SIG-M5 treated with dmso at 0.1 percent for 504 hours (cell line): ENCODE data around the gene TGIF1.
"Not testable (repeated sequence)": the region's sequence is repeated elsewhere in the genome, so short reads cannot be mapped to it uniquely, and the experiment has no call there.

Experiments
- DNase-seq: peaks from one replicate; lab custom pipeline; 2025; ENCODE audit not compliant: unreplicated experiment; lab: John Stamatoyannopoulos, UW

Gene TGIF1

GRCh38 chr18:3450012-3450798, at the start of gene TGIF1:
TGIF1 (plus strand) TSS chr18:3450172; CDS start chr18:3450490, 318 bp downstream.
- peak; percentile 50 for DNase-seq

- DNase-seq = no peak
Measured at GRCh38 chr18:3400567-3401296, 49.2 kb upstream of the TGIF1 start.

GRCh38 chr18:3401669-3402620, 48.0 kb upstream of the TGIF1 start:
- no peak for DNase-seq

GRCh38 chr18:3402982-3403451, 47.0 kb upstream of the TGIF1 start:
- DNase-seq = no peak

GRCh38 chr18:3405713-3406112, 44.3 kb upstream of the TGIF1 start:
- peak; percentile 41 for DNase-seq

- no peak for DNase-seq
Measured at GRCh38 chr18:3408107-3408506, 41.9 kb upstream of the TGIF1 start.

GRCh38 chr18:3409811-3410210, 40.2 kb upstream of the TGIF1 start:
- no peak for DNase-seq

- no peak for DNase-seq
Measured at GRCh38 chr18:3410273-3410672, 39.7 kb upstream of the TGIF1 start.

- DNase-seq = not testable (repeated sequence)
Measured at GRCh38 chr18:3410876-3411275, 39.1 kb upstream of the TGIF1 start.

GRCh38 chr18:3411327-3411726, 38.6 kb upstream of the TGIF1 start:
- no peak for DNase-seq

GRCh38 chr18:3411854-3412268, 38.1 kb upstream of the TGIF1 start:
- no peak for DNase-seq

- not testable (repeated sequence) for DNase-seq
Measured at GRCh38 chr18:3412528-3412927, 37.4 kb upstream of the TGIF1 start.

GRCh38 chr18:3415110-3415509, 34.9 kb upstream of the TGIF1 start:
- DNase-seq = no peak

- DNase-seq = no peak
Measured at GRCh38 chr18:3418083-3418482, 31.9 kb upstream of the TGIF1 start.

GRCh38 chr18:3420919-3421279, 29.1 kb upstream of the TGIF1 start:
- no peak for DNase-seq

- peak; percentile 13 for DNase-seq
Measured at GRCh38 chr18:3422905-3423304, 27.1 kb upstream of the TGIF1 start.

GRCh38 chr18:3424280-3424890, 25.6 kb upstream of the TGIF1 start:
- peak; percentile 25 for DNase-seq

GRCh38 chr18:3425030-3425429, 24.9 kb upstream of the TGIF1 start:
- DNase-seq = no peak

GRCh38 chr18:3425446-3425845, 24.5 kb upstream of the TGIF1 start:
- DNase-seq = no peak

- no peak for DNase-seq
Measured at GRCh38 chr18:3426074-3426473, 23.9 kb upstream of the TGIF1 start.

- peak; percentile 22 for DNase-seq
Measured at GRCh38 chr18:3427944-3428343, 22.0 kb upstream of the TGIF1 start.
